ENCODE measurements around the gene AGPAT4. TPM values are rescaled to one million over a fixed set of nuclear protein-coding genes. Genes with fewer than 3 reads are reported as not detected.
A peak's percentile ranks its signal among the peaks of the same experiment; 100 is the strongest.

AGPAT4 gene
- total and polyA plus RNA-seq, 2 experiments from 2014 or later = 10.6 to 11.8 TPM

DNA sequence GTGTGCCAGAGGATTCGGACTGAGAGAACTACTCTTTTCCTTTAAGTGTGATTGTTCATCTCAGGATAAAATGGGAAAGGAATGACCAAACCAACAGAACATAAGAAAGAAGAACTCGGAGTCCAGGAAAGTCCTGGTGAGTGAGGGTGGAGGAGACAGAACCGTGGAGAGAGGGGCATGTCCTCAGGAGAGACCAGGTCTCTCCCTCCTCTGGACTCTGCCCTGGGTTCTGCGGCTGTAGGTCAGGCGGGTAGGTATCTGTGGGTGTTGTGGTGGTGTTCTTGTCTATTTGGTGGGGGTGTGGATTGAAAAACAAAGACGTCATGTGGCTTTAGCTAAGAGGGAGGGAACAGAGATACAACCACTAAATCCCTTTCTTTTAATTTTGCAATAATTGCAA, 29.1 kb upstream of the AGPAT4 start:
- Histone ChIP-seq H3K36me3 (replicated peaks; ENCODE audit: insufficient read depth, low read depth) (no peaks in the 10 kb centered on the region), H3K27ac (no peak overlapping the region), H3K4me2 (no peak overlapping the region)

DNA sequence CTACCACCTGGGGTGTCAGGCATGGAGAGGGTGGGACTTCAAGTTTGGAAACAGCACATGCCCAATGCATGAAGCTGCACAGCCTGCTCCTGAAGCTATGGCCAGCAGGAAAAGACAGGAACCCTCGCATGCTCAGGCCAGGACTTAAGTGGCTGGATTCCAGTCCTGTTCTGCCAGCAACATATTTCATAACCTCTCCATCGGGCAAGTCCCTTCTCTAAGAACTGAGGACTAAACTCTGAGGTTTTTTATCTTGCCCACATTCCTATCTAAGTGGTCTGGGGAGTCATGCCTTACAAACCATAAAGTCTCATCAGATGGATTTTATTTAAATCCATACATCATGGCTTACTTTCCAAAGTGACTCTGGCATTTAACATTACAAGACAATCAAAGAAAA, 27.5 kb upstream of the AGPAT4 start:
- Histone ChIP-seq H3K9me2 (replicated peaks; ENCODE audit: insufficient read depth) (no peaks in the 10 kb centered on the region), H4K20me1 (ENCODE audit: insufficient read depth, poor library complexity, severe bottlenecking) (no peaks in the 10 kb centered on the region), H3K36me3 (replicated peaks; ENCODE audit: insufficient read depth, low read depth) (no peaks in the 10 kb centered on the region), H3K4me2 (no peak overlapping the region), H3K79me2 (no peaks in the 10 kb centered on the region), H2AFZ (no peak overlapping the region), H3K27ac (no peak overlapping the region), H3K9me3 (ENCODE audit: low read depth) (peaks cover 5% of the 10 kb centered on the region), H3K27me3 (no peaks in the 10 kb centered on the region), H3K4me1 (ENCODE audit: insufficient read depth) (no peaks in the 10 kb centered on the region), H3K4me3 (no peak overlapping the region)
- TF ChIP-seq EZH2phosphoT487 (IDR thresholded peaks at IDR 0.05; ENCODE audit: low read depth, severe bottlenecking, unreplicated experiment) (no peak), EZH2 (IDR thresholded peaks at IDR 0.05; ENCODE audit: borderline replicate concordance) (no peak)
- TF ChIP-seq, protein P1, sequence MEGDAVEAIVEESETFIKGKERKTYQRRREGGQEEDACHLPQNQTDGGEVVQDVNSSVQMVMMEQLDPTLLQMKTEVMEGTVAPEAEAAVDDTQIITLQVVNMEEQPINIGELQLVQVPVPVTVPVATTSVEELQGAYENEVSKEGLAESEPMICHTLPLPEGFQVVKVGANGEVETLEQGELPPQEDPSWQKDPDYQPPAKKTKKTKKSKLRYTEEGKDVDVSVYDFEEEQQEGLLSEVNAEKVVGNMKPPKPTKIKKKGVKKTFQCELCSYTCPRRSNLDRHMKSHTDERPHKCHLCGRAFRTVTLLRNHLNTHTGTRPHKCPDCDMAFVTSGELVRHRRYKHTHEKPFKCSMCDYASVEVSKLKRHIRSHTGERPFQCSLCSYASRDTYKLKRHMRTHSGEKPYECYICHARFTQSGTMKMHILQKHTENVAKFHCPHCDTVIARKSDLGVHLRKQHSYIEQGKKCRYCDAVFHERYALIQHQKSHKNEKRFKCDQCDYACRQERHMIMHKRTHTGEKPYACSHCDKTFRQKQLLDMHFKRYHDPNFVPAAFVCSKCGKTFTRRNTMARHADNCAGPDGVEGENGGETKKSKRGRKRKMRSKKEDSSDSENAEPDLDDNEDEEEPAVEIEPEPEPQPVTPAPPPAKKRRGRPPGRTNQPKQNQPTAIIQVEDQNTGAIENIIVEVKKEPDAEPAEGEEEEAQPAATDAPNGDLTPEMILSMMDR (IDR thresholded peaks at IDR 0.05; ENCODE audit: poor library complexity) = no peak
- DNase-seq (ENCODE audit: low spot score) = peak; percentile 31
- 55% methylated on average over 2 of the region's 2 CpGs for WGBS (ENCODE audit: low lambda C conversion rate, missing lambda C conversion rate)

More for the DNA sequence above, 29.1 kb upstream of the AGPAT4 start:
- Histone ChIP-seq H3K27me3 (no peaks in the 10 kb centered on the region), H3K9me3 (ENCODE audit: low read depth) (no peaks in the 10 kb centered on the region), H3K4me1 (ENCODE audit: insufficient read depth) (no peaks in the 10 kb centered on the region), H3K79me2 (no peaks in the 10 kb centered on the region), H2AFZ (no peak overlapping the region), H3K4me3 (no peak overlapping the region), H3K9me2 (replicated peaks; ENCODE audit: insufficient read depth) (no peaks in the 10 kb centered on the region), H4K20me1 (ENCODE audit: insufficient read depth, poor library complexity, severe bottlenecking) (no peaks in the 10 kb centered on the region)
- 91% methylated on average over 6 of the region's 6 CpGs for WGBS (ENCODE audit: low lambda C conversion rate, missing lambda C conversion rate)
- no peak for TF ChIP-seq EZH2 (IDR thresholded peaks at IDR 0.05; ENCODE audit: borderline replicate concordance)
- no peak for TF ChIP-seq EZH2phosphoT487 (IDR thresholded peaks at IDR 0.05; ENCODE audit: low read depth, severe bottlenecking, unreplicated experiment)
- DNase-seq (ENCODE audit: low spot score) = no peak

- Histone ChIP-seq H3K36me3 (replicated peaks; ENCODE audit: insufficient read depth, low read depth) (no peaks in the 10 kb centered on the region), H3K4me1 (ENCODE audit: insufficient read depth) (no peaks in the 10 kb centered on the region), H2AFZ (no peak overlapping the region), H3K27me3 (no peaks in the 10 kb centered on the region), H3K79me2 (no peaks in the 10 kb centered on the region), H3K4me2 (no peak overlapping the region), H3K27ac (no peak overlapping the region), H4K20me1 (ENCODE audit: insufficient read depth, poor library complexity, severe bottlenecking) (no peaks in the 10 kb centered on the region), H3K9me3 (ENCODE audit: low read depth) (peaks cover 5% of the 10 kb centered on the region), H3K9me2 (replicated peaks; ENCODE audit: insufficient read depth) (no peaks in the 10 kb centered on the region), H3K4me3 (no peak overlapping the region)
- no peak for DNase-seq (ENCODE audit: low spot score)
- TF ChIP-seq EZH2 (IDR thresholded peaks at IDR 0.05; ENCODE audit: borderline replicate concordance) = no peak
- no peak for TF ChIP-seq EZH2phosphoT487 (IDR thresholded peaks at IDR 0.05; ENCODE audit: low read depth, severe bottlenecking, unreplicated experiment)
- TF ChIP-seq, protein P1 (IDR thresholded peaks at IDR 0.05; ENCODE audit: poor library complexity) = no peak
These were observed 27.0 kb upstream of the AGPAT4 start for GRCh38 chr6:161300823-161301222.

- Histone ChIP-seq H3K9me3 (ENCODE audit: low read depth) (peaks cover 5% of the 10 kb centered on the region), H3K36me3 (replicated peaks; ENCODE audit: insufficient read depth, low read depth) (no peaks in the 10 kb centered on the region), H3K79me2 (no peaks in the 10 kb centered on the region), H3K27ac (no peak overlapping the region), H3K9me2 (replicated peaks; ENCODE audit: insufficient read depth) (no peaks in the 10 kb centered on the region), H4K20me1 (ENCODE audit: insufficient read depth, poor library complexity, severe bottlenecking) (no peaks in the 10 kb centered on the region), H2AFZ (no peak overlapping the region), H3K27me3 (no peaks in the 10 kb centered on the region), H3K4me2 (no peak overlapping the region), H3K4me3 (no peak overlapping the region), H3K4me1 (ENCODE audit: insufficient read depth) (no peaks in the 10 kb centered on the region)
- TF ChIP-seq, protein P1 (IDR thresholded peaks at IDR 0.05; ENCODE audit: poor library complexity) = no peak
- TF ChIP-seq EZH2phosphoT487 (IDR thresholded peaks at IDR 0.05; ENCODE audit: low read depth, severe bottlenecking, unreplicated experiment) (no peak), EZH2 (IDR thresholded peaks at IDR 0.05; ENCODE audit: borderline replicate concordance) (no peak)
- 94% methylated on average over 4 of the region's 4 CpGs for WGBS (ENCODE audit: low lambda C conversion rate, missing lambda C conversion rate)
- no peak for DNase-seq (ENCODE audit: low spot score)
These were observed 25.9 kb upstream of the AGPAT4 start for GRCh38 chr6:161299726-161300125.

Data from hepatocyte (in vitro differentiated cells).